ENCODE results near the gene MDN1.
"Not testable (repeated sequence)": the region's sequence is repeated elsewhere in the genome, so short reads cannot be mapped to it uniquely, and the experiment has no call there.

The MDN1 gene

DNA sequence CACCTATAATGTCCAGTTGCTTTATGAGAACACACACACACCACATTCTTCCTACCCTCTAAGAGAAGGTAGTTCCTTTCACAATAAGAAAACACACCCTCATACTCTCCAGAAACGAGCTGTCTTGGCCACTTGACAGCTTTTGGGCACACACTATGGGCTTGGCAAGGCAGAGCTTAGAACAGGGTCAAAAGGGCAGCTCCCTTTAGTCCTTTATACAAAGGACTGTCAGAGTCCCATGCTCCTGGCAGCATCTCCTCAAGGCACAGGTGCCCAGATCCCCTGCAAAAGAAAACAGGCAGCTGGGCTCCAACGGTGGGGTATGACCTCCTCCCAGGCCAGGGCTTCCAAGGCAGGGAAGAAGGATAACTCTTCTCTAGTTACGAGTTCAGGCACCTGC lies 176.2 kb downstream of the MDN1 start:
- DNase-seq = no peak

DNA sequence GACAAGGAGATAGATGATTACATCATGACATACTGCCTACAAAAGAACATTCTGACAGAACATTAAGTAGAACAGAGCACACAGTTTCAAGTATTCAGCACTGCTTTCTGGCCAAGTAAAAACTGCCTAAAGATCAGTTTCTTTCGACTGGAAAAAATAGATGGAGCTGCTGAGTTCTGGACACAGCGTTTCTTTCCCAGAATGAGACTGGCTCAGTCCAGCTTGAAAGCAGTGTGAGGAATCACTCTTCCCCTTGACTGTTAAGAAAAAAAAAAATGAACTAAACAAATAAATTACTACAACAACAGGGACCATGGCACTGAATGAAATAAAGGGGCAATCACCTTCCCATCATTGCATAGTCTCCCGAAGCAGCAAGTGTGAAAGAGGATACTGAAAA lies 176.6 kb downstream of the MDN1 start:
- no peak for DNase-seq

DNA sequence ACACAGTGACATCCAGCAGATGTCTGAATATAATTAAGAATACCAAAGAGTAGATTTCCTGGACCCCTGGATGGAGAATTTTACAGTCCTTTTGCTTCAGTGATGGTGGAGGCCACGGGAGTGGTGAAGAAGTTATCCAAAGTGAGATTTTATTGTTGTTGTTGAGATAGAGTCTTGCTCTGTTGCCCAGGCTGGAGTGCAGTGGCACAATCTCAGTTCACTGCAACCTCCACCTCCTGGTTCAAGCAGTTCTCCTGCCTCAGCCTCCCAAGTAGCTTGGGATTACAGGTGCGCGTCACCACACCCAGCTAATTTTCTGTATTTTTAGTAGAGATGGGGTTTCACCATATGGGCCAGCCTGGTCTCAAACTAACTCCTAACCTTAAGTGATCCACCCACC lies 178.0 kb downstream of the MDN1 start:
- DNase-seq = not testable (repeated sequence)

DNA sequence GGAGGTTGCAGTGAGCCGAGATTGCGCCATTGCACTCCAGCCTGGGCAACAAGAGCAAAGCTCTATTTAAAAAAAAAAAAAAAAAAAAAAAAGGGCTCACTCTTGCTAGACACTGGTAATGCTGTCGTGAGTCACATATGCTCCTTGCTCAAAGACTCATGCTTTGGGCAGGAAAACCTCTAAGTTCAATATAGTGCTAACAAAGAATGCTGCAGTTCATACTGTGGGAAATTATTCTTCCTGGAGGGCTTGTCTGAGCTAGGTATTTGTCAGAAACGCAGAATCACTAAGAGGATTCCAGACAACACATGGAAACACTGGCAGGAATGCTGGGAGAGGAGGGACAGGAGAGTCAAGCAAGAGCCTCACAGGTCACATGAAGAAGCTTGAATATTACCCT lies 178.8 kb downstream of the MDN1 start:
- DNase-seq = no peak

DNA sequence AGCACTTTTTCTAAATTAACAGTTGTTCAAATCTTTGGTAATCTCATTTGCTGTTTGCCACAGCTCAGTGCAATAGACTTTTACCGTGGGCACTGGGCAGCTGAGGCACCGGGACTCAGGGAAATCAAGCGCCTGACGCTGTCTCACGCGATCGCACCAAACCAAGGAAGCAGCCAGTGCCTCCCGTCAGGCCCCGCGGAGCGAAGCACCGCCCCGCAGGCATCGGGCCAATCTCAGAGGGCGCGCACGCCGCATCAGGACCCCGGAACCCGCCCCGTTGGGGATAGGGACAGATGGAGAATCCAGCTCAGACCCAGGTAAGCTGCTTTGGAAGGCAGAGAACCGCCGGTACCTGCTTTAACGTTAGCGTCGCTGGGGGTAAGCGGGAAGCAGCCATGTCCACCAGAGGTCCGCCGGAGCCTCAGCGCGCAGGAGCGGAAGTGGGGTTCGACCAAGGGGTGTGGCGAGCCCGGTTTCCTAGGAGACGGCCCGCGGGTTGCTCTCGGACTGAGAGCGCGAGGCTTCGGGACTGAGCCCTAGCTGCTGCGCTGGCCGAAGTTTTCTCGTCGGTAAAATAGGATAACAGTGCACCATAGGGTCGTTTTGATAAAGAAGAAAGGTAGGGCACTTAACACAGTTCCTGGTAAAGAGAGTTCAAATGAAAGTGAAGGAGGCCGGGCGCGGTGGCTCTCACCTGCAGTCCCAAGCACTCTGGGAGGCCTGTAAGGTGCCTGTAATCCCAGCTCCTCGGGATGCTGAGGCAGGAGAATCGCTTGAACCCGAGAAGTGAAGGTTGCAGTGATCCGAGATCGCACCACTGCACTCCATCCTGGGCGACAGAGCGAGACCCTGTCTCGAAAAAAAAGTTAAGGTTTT lies 181.0 kb downstream of the MDN1 start, which contains the start of gene LYRM2:
Gene LYRM2 (minus strand): TSS at position 428 of the 876 bp plus-strand sequence. CDS start 31 bp downstream, at position 397.
- peak; percentile 90 for DNase-seq

DNA sequence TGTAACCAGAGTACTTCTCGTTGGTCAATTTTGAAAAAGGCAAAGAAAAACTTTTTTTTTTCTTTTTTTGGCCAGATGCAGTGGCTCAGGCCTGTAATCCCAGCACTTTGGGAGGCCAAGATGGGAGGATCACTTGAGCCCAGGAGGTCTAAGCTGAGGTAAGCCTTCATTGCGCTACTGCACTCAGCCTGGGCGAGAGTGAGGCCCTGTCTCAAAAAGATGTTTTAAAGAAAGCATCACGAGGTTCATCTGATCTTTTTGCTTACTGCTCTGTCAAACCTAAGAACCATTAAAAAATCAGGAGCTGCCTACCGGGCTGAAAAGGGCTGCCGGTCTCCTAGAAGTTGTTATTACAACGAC lies 181.7 kb downstream of the MDN1 start:
- no peak for DNase-seq

DNA sequence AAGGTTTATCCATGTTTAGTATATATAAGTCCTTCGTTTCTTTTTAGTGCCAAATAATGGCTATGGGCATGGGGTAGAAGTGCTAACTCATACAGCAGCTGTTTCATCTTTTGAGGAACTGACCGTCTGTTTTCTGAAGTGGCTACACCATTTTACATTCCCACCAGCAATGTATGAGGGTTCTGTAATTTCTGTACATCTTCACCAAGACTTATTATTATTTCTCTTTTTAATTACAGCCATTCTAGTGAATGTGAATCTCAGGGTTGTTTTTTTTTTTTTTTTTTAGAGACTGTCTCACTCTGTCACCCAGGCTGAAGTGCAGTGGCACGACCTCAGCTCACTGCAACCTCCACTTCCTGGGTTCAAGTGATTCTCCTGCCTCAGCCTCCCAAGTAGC lies 183.2 kb downstream of the MDN1 start:
- not testable (repeated sequence) for DNase-seq

DNA sequence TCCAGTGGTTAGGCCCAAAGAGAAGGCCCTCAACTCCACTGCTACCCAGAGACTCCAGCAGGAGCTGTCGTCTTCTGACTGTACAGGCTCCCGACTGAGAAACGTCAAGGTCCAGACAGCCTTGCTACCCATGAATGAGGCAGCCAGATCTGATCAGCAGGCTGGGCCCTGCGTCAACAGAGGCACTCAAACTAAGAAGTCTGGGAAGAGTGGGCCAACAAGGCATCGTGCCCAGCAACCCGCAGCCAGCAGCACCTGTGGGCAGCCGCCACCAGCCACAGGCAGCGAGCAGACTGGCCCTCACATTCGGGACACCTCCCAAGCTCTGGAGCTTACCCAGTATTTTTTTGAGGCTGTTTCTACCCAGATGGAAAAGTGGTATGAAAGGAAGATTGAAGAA lies 189.1 kb downstream of the MDN1 start:
- DNase-seq = no peak

DNA sequence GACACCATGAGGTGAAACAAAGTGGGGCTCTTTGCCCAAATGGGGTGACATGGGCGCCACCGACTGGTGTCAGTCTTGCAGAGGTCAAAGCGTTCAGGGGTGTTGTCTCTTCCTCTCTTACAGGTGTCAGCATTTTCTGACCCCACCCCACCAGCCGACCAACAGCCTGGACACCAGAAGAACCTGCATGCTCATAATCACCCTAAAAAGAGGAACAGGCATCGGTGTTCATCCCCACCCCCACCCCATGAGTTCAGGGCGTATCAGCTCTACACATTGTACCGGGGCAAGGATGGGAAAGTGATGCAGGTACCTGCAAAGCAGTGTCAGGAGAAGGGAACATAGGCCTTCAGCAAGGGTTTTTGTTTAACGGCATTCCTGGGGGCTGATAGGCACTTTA lies 195.8 kb downstream of the MDN1 start:
- DNase-seq = no peak

DNA sequence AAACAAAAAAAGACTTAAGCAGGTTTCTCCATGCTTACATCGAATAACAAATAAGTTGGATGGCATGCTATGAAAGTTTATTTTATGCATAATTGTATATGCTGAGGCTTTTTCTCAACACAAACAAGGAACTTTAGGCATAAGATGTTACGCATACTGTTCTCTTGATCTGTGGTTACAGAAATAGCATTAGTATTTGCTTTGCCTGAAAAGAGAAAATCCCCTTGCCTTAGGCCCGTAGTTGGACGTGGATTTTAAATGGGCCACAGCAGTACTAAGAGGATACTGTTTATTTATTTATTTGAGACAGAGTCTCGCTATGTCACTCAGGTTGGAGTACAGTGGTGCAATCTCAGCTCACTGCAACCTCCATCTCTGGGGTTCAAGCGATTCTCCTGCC lies 200.0 kb downstream of the MDN1 start:
- DNase-seq = no peak

DNA sequence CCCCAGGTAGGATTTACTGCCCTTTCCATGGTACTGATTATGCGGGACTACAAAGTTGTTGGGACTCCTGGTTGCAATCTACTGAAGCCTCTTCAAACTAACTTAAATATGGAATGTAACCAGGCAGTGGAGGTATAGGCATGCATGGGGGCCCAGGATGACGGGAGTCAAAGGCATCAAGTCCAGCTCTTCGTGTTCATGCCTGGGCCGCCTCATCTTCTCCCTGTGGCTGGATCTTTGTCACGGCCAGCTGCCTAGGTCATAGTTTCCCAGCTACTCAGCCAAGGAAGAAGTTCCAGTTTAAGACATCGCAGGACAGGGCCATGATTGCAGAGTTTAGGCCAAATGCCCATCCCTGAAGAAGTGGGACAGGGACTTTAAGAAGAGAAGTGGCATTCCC lies 201.6 kb downstream of the MDN1 start:
- no peak for DNase-seq

DNA sequence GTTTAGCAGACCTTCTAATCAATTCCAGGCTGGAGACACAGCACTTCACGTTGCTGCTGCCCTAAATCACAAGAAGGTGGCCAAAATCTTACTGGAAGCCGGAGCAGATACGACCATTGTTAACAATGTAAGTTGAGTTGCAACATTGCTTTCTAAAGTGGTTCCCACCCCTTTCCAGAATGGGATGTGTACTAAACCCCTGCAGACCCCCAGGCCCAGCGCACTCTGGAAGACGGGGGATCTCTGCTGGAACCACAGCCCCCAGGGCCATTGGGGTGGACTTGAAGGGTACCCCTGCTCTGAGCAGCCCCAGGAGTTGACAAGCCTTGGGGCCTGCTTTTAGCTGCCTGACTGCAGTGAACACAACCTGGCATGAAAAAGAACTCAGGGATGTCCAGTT lies 203.1 kb downstream of the MDN1 start:
- DNase-seq = no peak

DNA sequence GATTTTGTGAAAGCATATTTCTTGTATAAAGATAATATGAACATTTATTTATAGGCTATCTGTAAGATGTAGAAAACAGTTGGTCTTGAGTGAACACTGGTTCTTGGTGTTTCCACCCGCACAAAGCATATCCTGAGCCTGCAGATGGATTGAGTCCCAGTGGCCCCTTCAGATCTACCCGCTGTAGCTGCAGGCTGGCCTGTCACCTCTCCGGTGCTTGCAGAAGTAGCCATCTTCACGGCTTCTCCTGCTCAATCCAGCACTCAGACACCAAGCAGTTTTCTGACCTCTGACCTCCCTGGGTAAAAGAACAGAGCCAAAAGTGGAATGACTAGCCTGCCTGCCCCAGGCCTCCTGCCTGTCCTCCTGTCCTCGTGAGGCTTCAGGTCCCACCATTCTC lies 203.7 kb downstream of the MDN1 start:
- no peak for DNase-seq

DNA sequence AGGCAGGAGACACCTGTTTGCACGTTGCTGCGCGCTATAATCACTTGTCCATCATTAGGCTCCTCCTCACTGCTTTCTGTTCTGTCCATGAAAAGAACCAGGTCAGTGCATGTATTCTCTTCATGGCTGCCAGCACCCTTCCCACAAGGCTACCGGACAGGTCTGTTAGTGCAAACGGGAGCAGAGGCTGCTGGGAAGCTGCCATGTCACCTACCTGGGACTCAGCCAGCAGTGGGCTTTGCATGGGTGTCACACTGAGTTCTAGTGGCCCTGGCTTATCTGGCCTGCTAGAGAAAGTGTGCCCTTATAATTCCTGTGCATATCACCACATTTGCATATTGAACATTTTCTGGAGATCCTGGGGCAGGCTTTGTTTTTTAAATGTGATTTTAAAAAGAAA lies 205.8 kb downstream of the MDN1 start:
- no peak for DNase-seq

DNA sequence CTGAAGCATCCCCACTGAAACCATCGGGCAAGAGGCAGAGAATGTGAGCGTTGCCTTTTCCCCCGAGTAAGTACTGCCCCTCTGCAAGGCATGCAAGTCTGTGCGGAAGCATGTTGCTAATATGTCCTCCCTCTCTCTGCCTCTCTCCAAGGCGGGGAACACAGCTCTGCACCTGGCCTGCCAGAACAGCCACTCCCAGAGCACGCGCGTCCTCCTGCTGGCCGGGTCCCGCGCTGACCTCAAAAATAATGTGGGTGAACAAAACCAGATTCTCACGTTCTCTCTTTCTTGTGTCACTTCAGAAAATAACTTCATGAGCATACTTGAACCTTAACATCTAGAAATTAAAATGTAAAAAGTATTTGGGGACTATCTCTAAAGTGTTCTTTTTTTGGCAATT lies 207.5 kb downstream of the MDN1 start:
- DNase-seq = no peak

DNA sequence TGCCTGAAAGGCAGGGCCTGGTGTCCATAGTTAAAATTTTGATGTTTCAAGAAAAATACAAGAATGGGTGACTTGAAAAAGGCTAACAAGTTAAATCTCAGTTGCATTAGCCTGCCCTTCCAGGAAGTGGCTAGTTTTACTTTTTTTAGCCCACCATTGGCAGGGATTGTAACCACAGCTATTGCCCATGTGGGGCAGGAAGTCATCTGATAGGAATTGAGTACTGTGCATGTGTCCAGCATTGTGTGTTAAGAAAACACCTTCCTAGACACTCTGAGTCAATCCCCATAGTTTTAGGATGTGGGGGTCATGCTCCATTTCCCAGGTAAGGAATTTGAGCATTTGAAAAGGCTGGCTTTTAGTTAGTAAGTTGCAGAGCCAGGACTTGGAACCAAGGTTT lies 207.9 kb downstream of the MDN1 start:
- no peak for DNase-seq

DNA sequence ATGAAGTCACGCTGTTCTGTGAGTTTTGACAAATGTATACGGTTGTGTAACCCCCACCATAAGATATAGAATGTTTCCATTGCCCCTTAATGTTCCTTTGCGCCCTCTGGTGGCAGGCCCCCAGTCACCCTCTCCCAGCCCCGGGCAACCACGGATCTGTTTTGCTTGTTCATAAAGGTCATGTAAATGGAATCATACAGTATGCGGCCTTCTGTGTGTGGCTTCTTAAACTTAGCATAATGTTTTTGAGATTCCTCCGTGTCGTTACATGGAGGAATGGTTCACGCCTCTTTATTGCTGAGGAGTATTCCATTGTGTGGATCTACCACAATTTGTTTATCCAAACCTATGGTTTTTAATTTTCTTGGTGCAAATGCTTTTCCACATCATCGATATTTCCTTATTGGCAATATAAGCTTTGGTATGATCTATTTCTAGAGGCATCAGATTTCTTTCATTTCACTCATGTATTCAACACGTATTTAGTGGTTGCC lies 209.4 kb downstream of the MDN1 start:
- DNase-seq = peak; percentile 79

DNA sequence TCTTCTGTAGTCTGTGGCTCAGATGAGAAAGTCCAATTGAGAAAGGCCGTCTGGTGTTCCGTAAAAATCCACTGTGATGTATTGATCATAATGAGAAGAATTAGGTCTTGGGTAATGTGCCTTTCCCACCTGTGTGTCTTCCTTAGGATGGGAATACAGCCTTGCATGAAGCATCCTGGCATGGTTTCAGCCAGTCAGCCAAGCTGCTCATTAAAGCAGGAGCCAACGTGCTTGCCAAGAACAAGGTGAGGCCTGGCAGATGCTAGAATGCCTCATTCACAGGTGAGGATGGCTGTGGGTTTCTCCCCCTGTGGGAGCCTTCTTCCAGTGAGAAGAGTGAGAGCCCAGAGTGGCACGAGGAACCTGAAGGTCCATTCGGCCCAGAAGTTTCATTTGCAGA lies 213.7 kb downstream of the MDN1 start:
- no peak for DNase-seq

DNA sequence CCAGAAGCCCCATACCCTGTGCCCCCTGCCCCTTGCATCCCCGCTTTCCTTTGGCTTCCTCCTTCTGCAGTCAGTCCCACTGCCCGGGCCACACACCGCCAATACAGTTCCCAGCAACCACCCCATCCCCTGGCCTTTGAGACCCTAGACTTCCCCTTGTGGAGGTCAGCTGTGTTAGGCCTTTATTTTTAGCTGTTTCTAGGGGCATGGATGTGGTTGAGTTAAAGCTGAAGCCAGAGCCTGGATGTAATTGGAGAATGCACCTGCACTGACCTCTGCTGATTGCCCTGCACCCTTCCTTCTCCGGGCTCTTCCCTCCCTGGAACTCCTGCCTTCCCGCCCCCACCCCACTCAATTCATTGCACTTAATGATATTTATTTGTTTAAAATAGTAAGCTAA lies 214.9 kb downstream of the MDN1 start:
- no peak for DNase-seq

DNA sequence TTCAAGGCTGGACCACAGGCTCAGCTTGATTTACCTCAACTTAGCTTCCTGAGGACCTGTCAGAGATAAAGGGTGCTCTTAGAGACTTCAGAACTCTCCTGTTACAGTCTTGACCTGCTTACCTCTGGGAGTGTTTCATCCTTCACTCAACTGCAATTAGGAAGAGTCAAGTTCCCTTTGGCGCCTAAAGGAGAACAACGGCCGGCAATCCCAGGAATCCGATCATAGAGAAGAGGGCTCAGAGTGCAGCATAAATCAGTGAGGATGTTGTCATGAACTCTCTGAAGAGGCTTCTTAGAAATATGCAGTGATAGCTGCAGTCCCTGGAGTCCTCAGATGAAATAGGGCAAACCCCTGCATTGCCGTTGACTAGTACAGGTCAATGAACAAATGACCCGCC lies 217.4 kb downstream of the MDN1 start:
- DNase-seq = no peak

DNA sequence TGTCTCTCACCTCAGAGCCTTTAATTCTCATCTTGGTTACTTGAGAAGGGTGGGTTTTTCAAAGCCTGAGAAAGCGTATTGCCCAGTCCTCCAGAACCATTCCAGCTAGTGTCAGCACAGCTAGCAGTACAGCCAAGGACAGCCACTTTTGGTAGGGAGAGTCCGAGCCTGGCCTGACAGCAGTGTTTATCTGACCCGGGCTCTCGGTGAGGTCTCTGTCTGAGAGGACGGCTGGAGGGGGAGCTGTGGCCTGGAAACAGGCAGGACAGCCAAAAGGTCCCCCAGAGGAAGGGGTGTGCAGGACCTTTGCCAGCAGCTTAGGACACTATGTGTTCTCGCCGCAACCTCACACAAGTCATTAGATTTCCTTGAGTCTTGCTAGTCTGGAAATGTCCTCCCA lies 219.9 kb downstream of the MDN1 start:
- no peak for DNase-seq

DNA sequence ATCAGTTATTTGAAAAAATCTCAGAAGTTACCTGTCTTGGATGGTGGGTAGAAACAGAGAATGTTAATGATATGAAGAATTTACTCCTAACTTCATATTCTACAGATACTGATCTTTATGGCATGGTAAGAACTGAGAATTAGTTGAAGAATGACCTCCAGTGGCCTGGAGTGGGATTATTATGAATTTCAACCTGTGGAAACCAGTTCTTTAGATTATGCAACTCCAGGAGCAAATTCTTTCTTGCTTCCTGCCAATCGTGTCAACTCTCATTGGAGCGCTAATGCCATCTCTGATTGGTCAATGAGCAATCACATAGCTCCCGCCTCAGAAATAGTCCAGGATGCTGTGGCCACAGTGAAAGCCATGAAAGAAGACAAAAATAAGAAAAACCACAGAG lies 221.6 kb downstream of the MDN1 start:
- DNase-seq = no peak

DNA sequence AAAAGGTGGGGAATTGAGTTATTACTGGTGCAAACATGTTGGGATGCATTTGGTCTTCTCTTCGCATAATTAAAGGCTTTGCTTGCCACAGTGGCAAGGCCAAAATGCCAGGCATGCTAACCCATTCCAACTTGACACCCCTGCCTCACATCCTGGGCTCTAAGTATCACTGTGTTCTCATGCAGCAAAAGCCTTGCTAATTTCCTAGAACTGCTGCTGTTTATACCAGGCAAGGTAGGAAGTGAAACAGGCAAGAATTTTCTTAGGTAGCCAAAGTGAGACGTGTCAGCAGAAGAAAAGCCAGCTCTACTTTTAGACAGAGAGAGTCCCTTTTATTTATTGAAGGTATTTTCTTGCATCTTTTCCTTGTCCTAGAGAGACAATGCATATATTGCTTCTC lies 222.2 kb downstream of the MDN1 start:
- DNase-seq = no peak

DNA sequence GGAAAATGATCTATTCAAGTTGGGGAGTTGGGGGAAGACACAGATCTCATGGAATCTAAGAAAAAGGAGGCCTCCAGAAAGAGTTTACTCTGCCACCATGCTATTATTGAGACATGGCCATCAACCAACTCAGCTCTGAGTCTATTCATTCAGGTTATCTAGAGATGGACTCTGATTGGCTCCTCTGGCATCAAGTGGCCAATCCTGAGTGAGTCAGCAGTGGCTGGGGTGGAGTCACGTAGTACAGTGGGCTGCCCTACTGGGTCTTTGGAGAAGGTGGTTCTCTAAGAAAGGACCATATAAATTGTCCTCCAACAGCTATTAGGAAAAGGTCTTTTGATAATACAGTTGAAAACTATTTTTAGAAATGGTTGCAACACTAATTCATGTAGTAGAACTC lies 223.1 kb downstream of the MDN1 start:
- DNase-seq = no peak

DNA sequence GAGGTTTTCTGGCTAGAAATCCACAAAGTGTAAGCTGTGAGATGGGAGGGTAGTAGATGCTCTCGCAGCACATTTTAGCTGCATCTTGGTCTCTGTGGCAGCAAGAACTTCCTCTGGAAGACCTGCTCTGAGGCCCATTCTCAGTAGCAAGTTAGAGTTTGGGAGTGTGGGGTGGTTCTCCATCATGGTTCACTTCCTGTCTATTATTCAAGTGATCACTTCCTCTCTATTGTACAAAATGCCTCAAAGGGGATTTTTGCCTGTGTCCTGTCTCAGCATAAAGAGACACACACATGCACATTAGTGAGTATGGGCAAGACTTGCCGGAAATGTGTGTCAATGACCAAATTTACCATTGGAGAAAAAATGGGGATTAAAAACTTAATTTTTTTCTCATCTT lies 223.5 kb downstream of the MDN1 start:
- DNase-seq = peak; percentile 18
